HepG2 (cell line): ENCODE data around the gene SLIT3. TPM values are rescaled to one million over a fixed set of nuclear protein-coding genes. Genes with fewer than 3 reads are reported as not detected.

Source experiments
- ATAC-seq: fragments of 200-7000 bp; cut with Tn5 transposase; 3 replicates; pipeline ENCODE4 v1.9.1; 2020; ENCODE audit warnings: mild to moderate bottlenecking, moderate library complexity
- BruUV-seq: library from RNA; stranded (reverse); fragments of 400-500 nt; replicated peaks from 2 replicates; lab custom pipeline; 2021; lab: Mats Ljungman, UMichigan
- CTCF ChIA-PET: fragments of 300-600 bp; formaldehyde crosslinking; extraction: SDS; loops from one replicate; lab custom pipeline; 2021; ENCODE audit warnings: low total read pairs, inconsistent platforms, low intra/inter-chr PET ratio; lab: Yijun Ruan, JAX
- POLR2A ChIA-PET: fragments of 350-600 bp; sonication (Branson Sonifier 250); formaldehyde crosslinking; loops from one replicate; lab custom pipeline; 2020; ENCODE audit warnings: antibody characterized with exemption, inconsistent platforms; lab: Yijun Ruan, JAX
- DNase-seq: peaks from one replicate; pipeline ENCODE4 v3.0.0-alpha.2; 2015; ENCODE audit warnings: low spot score
- FAIRE-seq: peaks from 3 replicates; lab custom pipeline; 2011; peaks lifted over from hg19 to GRCh38; lab: Jason Lieb, UNC
- H2AFZ ChIP-seq: one replicate; pipeline ENCODE4 v1.6.1; 2011; ENCODE audit warnings: low read length, inconsistent platforms
- H3K27ac ChIP-seq: fragments of 300-600 bp; 3 replicates; pipeline ENCODE4 v1.8.0; 2011; ENCODE audit warnings: mixed run types, mild to moderate bottlenecking, mixed read lengths, low read length, inconsistent platforms; ENCODE audit not compliant: insufficient read depth; ENCODE audit errors: extremely low read length
- H3K27me3 ChIP-seq, 2 experiments: fragments of 200-600 bp in 1 of 2; 2 replicates in 1 of 2; 3 replicates in 1 of 2; pipeline versions ENCODE4 v1.6.0 to v1.8.0; 2011; ENCODE audit warnings: low read length in 2 of 2, mild to moderate bottlenecking in 2 of 2, moderate library complexity in 2 of 2, inconsistent platforms in 1 of 2; ENCODE audit not compliant: insufficient read depth in 2 of 2, control insufficient read depth in 1 of 2
- H3K36me3 ChIP-seq, 2 experiments: fragments of 200-600 bp in 1 of 2; replicated peaks in 1 of 2; 2 replicates in 1 of 2; 3 replicates in 1 of 2; pipeline versions ENCODE4 v1.5.1 to v1.8.0; 2011; ENCODE audit warnings: low read length in 2 of 2, inconsistent platforms in 1 of 2; ENCODE audit not compliant: insufficient read depth in 2 of 2, control insufficient read depth in 1 of 2
- H3K4me1 ChIP-seq: 2 replicates; pipeline ENCODE4 v1.5.1; 2012; ENCODE audit warnings: low read length, inconsistent platforms; ENCODE audit not compliant: insufficient read depth
- H3K4me2 ChIP-seq: 2 replicates; pipeline ENCODE4 v1.6.0; 2011; ENCODE audit warnings: low read depth, low read length, inconsistent platforms
- H3K4me3 ChIP-seq, 3 experiments: fragments of 200-600 bp in 1 of 3; sonication (generic), shearing (Covaris generic) in 1 of 3; replicated peaks in 1 of 3; 2 replicates each; pipeline ENCODE4 v1.5.1; 2011 to 2016; ENCODE audit warnings: low read length in 3 of 3, inconsistent platforms in 2 of 3, low read depth in 2 of 3, mild to moderate bottlenecking in 2 of 3, control low read depth in 1 of 3, mixed read lengths in 1 of 3; ENCODE audit not compliant: insufficient read depth in 1 of 3
- H3K79me2 ChIP-seq: one replicate; pipeline ENCODE4 v1.6.1; 2011; ENCODE audit warnings: low read length, inconsistent platforms; ENCODE audit not compliant: insufficient read depth
- H3K9ac ChIP-seq: 2 replicates; pipeline ENCODE4 v1.6.0; 2011; ENCODE audit warnings: mild to moderate bottlenecking, low read depth, low read length, inconsistent platforms; ENCODE audit not compliant: insufficient read depth
- H3K9me3 ChIP-seq: 2 replicates; pipeline ENCODE4 v1.5.1; 2012; ENCODE audit warnings: mild to moderate bottlenecking, low read length
- H4K20me1 ChIP-seq: 2 replicates; pipeline ENCODE4 v1.6.0; 2011; ENCODE audit warnings: inconsistent platforms, mild to moderate bottlenecking, low read length, moderate library complexity; ENCODE audit not compliant: insufficient read depth
- AGO2 ChIP-seq: fragments of 200-400 bp; formaldehyde crosslinking; optimal IDR thresholded peaks from 2 replicates; pipeline ENCODE3; 2017; ENCODE audit warnings: mild to moderate bottlenecking, low read depth, low read length, moderate library complexity
- AKAP8 ChIP-seq: sonication (generic); formaldehyde crosslinking; IDR thresholded peaks from 2 replicates; pipeline ENCODE4 v1.5.1; 2020; ENCODE audit warnings: mild to moderate bottlenecking, missing genetic modification reagents
- ERF ChIP-seq: IDR thresholded peaks from 2 replicates; pipeline ENCODE4 v1.6.1; 2018; ENCODE audit warnings: missing biosample characterization, missing genetic modification reagents
- HNRNPUL1 ChIP-seq: fragments of 200-400 bp; formaldehyde crosslinking; IDR thresholded peaks from 2 replicates; pipeline ENCODE4 v1.6.1; 2017; ENCODE audit warnings: low read depth, mild to moderate bottlenecking, low read length, moderate library complexity
- KAT8 ChIP-seq: IDR thresholded peaks from 2 replicates; pipeline ENCODE4 v1.6.1; 2016; ENCODE audit warnings: missing genetic modification reagents, missing compliant biosample characterization
- KLF11 ChIP-seq: IDR thresholded peaks from 2 replicates; pipeline ENCODE4 v1.6.1; 2016; ENCODE audit warnings: missing compliant biosample characterization
- KMT2B ChIP-seq: IDR thresholded peaks from 2 replicates; pipeline ENCODE4 v1.6.1; 2016; ENCODE audit warnings: missing genetic modification reagents, missing compliant biosample characterization
- MAFF ChIP-seq: IDR thresholded peaks from 2 replicates; pipeline ENCODE4 v1.6.1; 2011; ENCODE audit warnings: low read depth, low read length, improper control_type of control experiment
- NAIF1 ChIP-seq: sonication (generic); formaldehyde crosslinking; IDR thresholded peaks from 2 replicates; pipeline ENCODE4 v1.5.0; 2020; ENCODE audit warnings: mild to moderate bottlenecking, missing genetic modification reagents, borderline replicate concordance
- NCOA5 ChIP-seq: sonication (generic); formaldehyde crosslinking; IDR thresholded peaks from 2 replicates; pipeline ENCODE4 v1.4.0; 2020; ENCODE audit warnings: missing genetic modification reagents
- NFATC3 ChIP-seq: sonication (generic); formaldehyde crosslinking; IDR thresholded peaks from 2 replicates; pipeline ENCODE4 v1.5.1; 2020; ENCODE audit warnings: mild to moderate bottlenecking, missing genetic modification reagents
- SAP130 ChIP-seq: IDR thresholded peaks from 2 replicates; pipeline ENCODE4 v1.6.1; 2016; ENCODE audit warnings: low read depth
- STAT5B ChIP-seq: sonication (generic); formaldehyde crosslinking; IDR thresholded peaks from 2 replicates; pipeline ENCODE4 v1.4.0; 2020; ENCODE audit warnings: missing genetic modification reagents
- ZBTB21 ChIP-seq: sonication (generic); formaldehyde crosslinking; IDR thresholded peaks from 2 replicates; pipeline ENCODE4 v1.4.0; 2020; ENCODE audit warnings: missing genetic modification reagents
- ZBTB49 ChIP-seq: sonication (generic); formaldehyde crosslinking; IDR thresholded peaks from 2 replicates; pipeline ENCODE4 v1.4.0; 2020; ENCODE audit warnings: missing genetic modification reagents, borderline replicate concordance
- ZBTB7A ChIP-seq: sonication (generic); formaldehyde crosslinking; IDR thresholded peaks from 2 replicates; pipeline ENCODE4 v1.8.0; 2022; ENCODE audit warnings: mild to moderate bottlenecking, missing genetic modification reagents
- ZNF256 ChIP-seq: sonication (generic); formaldehyde crosslinking; conservative IDR thresholded peaks from 2 replicates; pipeline ENCODE4 v1.4.0; 2020; ENCODE audit warnings: missing genetic modification reagents
- ZNF562 ChIP-seq: sonication (generic); formaldehyde crosslinking; IDR thresholded peaks from 2 replicates; pipeline ENCODE4 v1.8.0; 2022; ENCODE audit warnings: missing genetic modification reagents, borderline replicate concordance
- whole genome bisulfite sequencing: methylation state at CpG from one replicate; pipeline ENCODE4 v1.1.6; 2017; ENCODE audit warnings: low lambda C conversion rate; 5-methylcytosine and 5-hydroxymethylcytosine counted together
- in situ Hi-C: cut with HindIII; loops from 2 replicates; pipeline ENCODE4 v1.10.0; 2017; ENCODE audit warnings: low pct_unique_long_range_greater_than_20kb; ENCODE audit not compliant: extremely low pct_ligation_motif_present
- intact Hi-C: fragments of 100-400 bp; cut with micrococcal nuclease; formaldehyde crosslinking; loops from one replicate; pipeline ENCODE4 v1.10.0; 2022; ENCODE audit not compliant: unreplicated experiment
- polyA plus RNA-seq, 8 experiments: library from polyadenylated mRNA; depleted of rRNA in 3 of 8; stranded (reverse) in 7 of 8; unstranded in 1 of 8; fragments of >200 nt; fragmentation: Illumina TruSeq in 4 of 8; extraction: Trizol in 4 of 8; gene quantifications; 2 replicates each; pipeline versions ENCODE4 v1.2.1 to v1.2.3, GENCODE V29; 2011 to 2016; ENCODE audit warnings: low read depth in 4 of 8, missing spikeins in 1 of 8, mixed read lengths in 1 of 8; ENCODE audit not compliant: insufficient read depth in 1 of 8
- total RNA-seq, 5 experiments: library from RNA; depleted of rRNA; stranded (reverse); fragments of >200 nt; fragmentation: Illumina TruSeq; extraction: Trizol; gene quantifications; 2 replicates each; pipeline ENCODE4 v1.2.3, GENCODE V29; 2016; ENCODE audit warnings: low read depth in 1 of 5
- TF ChIP-seq, protein P1 (sequence below): sonication (generic); formaldehyde crosslinking; IDR thresholded peaks from 2 replicates; pipeline ENCODE4 v1.8.1; 2023; ENCODE audit warnings: missing genetic modification reagents, inconsistent platforms, borderline replicate concordance
- TF ChIP-seq, protein P2 (sequence below): sonication (generic); formaldehyde crosslinking; IDR thresholded peaks from 2 replicates; pipeline ENCODE4 v1.9.0; 2021; ENCODE audit warnings: missing genetic modification reagents, mild to moderate bottlenecking, borderline replicate concordance

SLIT3 gene
- total and polyA plus RNA-seq, 2 of the 13 experiments (the other 11 are each of a cell fraction or from before 2014, with no cell fraction given) = not detected

DNA sequence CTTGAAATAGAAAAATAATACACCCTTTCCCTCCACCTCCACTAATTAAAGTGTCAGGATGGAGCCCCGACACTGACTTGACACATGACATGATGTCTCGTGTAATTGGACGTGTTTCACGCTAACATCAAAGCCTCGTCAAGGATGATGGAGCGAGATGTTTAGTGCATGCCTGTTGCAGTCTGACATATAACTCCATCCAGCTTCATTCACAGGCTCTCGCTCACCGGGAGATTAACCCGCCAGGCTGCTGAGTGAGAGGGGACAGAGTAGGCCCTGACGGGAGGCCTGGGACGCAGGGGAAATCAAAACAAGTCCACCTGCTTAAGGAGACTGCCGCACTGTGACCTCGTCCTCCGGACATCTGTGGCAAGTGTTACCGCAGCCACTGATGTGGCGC is 263.5 kb downstream of the SLIT3 start (continued):
- TF ChIP-seq NAIF1 (CRISPR knock-in tag) (no peak), ERF (CRISPR knock-in tag) (no peak)

DNA sequence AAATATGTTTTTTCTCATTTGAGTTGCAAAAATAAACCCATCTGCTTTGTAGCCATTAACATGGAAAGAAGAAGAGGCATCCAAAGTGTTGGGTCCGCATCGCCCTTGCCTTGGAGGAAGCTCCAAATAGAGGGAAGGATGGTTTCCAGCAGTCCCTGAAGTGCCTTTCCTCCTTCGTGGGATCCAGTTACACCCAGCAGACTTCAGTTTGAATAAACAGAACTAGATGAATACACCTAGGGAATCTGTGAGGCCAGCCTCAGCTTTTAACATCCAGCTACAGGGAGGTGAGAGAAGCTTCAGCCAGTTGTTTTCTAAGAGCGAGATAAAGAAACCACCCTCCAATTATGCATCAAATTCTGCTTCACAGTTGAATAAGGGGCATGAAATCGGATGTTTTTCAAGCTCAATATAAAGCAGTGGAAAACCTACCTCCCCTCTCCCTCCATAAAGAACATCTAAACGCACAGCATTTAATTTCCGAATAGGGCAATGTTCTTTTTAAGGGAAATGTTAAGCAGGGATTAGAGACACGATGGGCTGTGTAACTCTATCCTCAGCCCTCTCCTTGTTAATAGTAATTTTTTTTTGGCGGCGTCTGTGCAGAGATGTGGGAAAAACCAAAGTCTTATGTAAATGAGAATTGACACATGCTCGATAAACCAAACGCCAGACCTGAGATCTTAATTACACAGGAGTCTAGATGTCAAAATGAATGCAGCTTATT is 264.7 kb downstream of the SLIT3 start:
- H3K27ac ChIP-seq = no peak overlapping the region
- no peaks in the 10 kb centered on the region for H3K9me3 ChIP-seq
- CTCF ChIA-PET = no interaction called here
- in situ Hi-C loops = no loop called here
- WGBS = 22% methylated on average over 12 of the region's 12 CpGs
- H3K9ac ChIP-seq = no peak overlapping the region
- no peak overlapping the region for H3K4me2 ChIP-seq
- intact Hi-C loops = no loop called here
- H3K36me3 ChIP-seq = no peaks in the 10 kb centered on the region
- H3K4me1 ChIP-seq = no peaks in the 10 kb centered on the region
- no TSS peak for BruUV-seq
- no peaks in the 10 kb centered on the region for H4K20me1 ChIP-seq
- H3K79me2 ChIP-seq = no peaks in the 10 kb centered on the region
- TF ChIP-seq ZBTB49 = no peak
- TF ChIP-seq HNRNPUL1 = no peak
- no peak for TF ChIP-seq NFATC3 (CRISPR knock-in tag)
- no peak for TF ChIP-seq KAT8 (CRISPR knock-in tag)
- TF ChIP-seq KMT2B = no peak
- no peak for TF ChIP-seq ZBTB21 (CRISPR knock-in tag)
- no peak for TF ChIP-seq AGO2
- TF ChIP-seq NCOA5 (CRISPR knock-in tag) = no peak
- no peak for TF ChIP-seq ZNF562 (CRISPR knock-in tag)
- TF ChIP-seq KLF11 = no peak
- no peak for TF ChIP-seq ZNF256 (CRISPR knock-in tag)
- TF ChIP-seq MAFF = no peak
- TF ChIP-seq, protein P1, sequence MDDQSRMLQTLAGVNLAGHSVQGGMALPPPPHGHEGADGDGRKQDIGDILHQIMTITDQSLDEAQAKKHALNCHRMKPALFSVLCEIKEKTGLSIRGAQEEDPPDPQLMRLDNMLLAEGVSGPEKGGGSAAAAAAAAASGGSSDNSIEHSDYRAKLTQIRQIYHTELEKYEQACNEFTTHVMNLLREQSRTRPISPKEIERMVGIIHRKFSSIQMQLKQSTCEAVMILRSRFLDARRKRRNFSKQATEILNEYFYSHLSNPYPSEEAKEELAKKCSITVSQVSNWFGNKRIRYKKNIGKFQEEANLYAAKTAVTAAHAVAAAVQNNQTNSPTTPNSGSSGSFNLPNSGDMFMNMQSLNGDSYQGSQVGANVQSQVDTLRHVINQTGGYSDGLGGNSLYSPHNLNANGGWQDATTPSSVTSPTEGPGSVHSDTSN (CRISPR knock-in tag) = no peak
- TF ChIP-seq AKAP8 = no peak
- TF ChIP-seq SAP130 (CRISPR knock-in tag) = no peak
- no peak for TF ChIP-seq ZBTB7A (CRISPR knock-in tag)
- TF ChIP-seq, protein P2, sequence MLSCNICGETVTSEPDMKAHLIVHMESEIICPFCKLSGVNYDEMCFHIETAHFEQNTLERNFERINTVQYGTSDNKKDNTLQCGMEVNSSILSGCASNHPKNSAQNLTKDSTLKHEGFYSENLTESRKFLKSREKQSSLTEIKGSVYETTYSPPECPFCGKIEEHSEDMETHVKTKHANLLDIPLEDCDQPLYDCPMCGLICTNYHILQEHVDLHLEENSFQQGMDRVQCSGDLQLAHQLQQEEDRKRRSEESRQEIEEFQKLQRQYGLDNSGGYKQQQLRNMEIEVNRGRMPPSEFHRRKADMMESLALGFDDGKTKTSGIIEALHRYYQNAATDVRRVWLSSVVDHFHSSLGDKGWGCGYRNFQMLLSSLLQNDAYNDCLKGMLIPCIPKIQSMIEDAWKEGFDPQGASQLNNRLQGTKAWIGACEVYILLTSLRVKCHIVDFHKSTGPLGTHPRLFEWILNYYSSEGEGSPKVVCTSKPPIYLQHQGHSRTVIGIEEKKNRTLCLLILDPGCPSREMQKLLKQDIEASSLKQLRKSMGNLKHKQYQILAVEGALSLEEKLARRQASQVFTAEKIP (CRISPR knock-in tag) = no peak
- no peak for TF ChIP-seq STAT5B (CRISPR knock-in tag)
- FAIRE-seq (no peak), DNase-seq (no peak), ATAC-seq (no peak)
- H3K4me3 ChIP-seq = no peak overlapping the region
- H2AFZ ChIP-seq = no peak overlapping the region
- POLR2A ChIA-PET = no interaction called here
- no peaks in the 10 kb centered on the region for H3K27me3 ChIP-seq
